K562 (cell line): ENCODE measurements around the gene RAE1. TPM values are rescaled to one million over a fixed set of nuclear protein-coding genes. Genes with fewer than 3 reads are reported as not detected.

Source experiments
- ARHGAP35 ChIP-seq: fragments of 450-650 bp; IDR thresholded peaks from 2 replicates; pipeline ENCODE4 v1.6.1; 2018; ENCODE audit not compliant: partially characterized antibody
- BHLHE40 ChIP-seq: IDR thresholded peaks from 2 replicates; pipeline ENCODE4 v1.6.1; 2011; ENCODE audit warnings: low read length, improper control_type of control experiment
- BRF1 ChIP-seq: IDR thresholded peaks from 3 replicates; pipeline ENCODE4 v1.6.1; 2011; ENCODE audit warnings: borderline replicate concordance, mild to moderate bottlenecking; ENCODE audit not compliant: insufficient read length; ENCODE audit errors: extremely low read depth
- EZH2 ChIP-seq: IDR thresholded peaks from 2 replicates; pipeline ENCODE4 v1.6.1; 2012; ENCODE audit warnings: low read depth, mild to moderate bottlenecking, inconsistent platforms, low read length, borderline replicate concordance
- GATA2 ChIP-seq: sonication (generic); formaldehyde crosslinking; IDR thresholded peaks from 2 replicates; pipeline ENCODE4 v1.4.0; 2020; ENCODE audit warnings: mild to moderate bottlenecking, missing genetic modification reagents
- KLF6 ChIP-seq: fragments of 250-450 bp; sonication (Bioruptor Pico); IDR thresholded peaks from 2 replicates; pipeline ENCODE4 v1.4.0; 2020; ENCODE audit warnings: mild to moderate bottlenecking, moderate library complexity, borderline replicate concordance
- MCM3 ChIP-seq: fragments of 450-650 bp; IDR thresholded peaks from 2 replicates; pipeline ENCODE4 v1.6.1; 2016
- MIER1 ChIP-seq: fragments of 450-650 bp; IDR thresholded peaks from 2 replicates; pipeline ENCODE4 v1.6.1; 2016; ENCODE audit warnings: antibody characterized with exemption, mild to moderate bottlenecking, low read depth
- MTF1 ChIP-seq: fragments of 250-450 bp; sonication (Bioruptor Pico); IDR thresholded peaks from 2 replicates; pipeline ENCODE4 v1.9.0; 2021; ENCODE audit warnings: moderate library complexity, mild to moderate bottlenecking, inconsistent platforms, borderline replicate concordance
- MXI1 ChIP-seq: IDR thresholded peaks from 2 replicates; pipeline ENCODE4 v1.6.1; 2011; ENCODE audit warnings: low read depth, mild to moderate bottlenecking, improper control_type of control experiment, low read length
- NFYB ChIP-seq: IDR thresholded peaks from 2 replicates; pipeline ENCODE4 v1.6.1; 2011; ENCODE audit warnings: mild to moderate bottlenecking, moderate library complexity; ENCODE audit not compliant: insufficient read length; ENCODE audit errors: extremely low read depth
- NR3C1 ChIP-seq: sonication (generic); formaldehyde crosslinking; IDR thresholded peaks from 2 replicates; pipeline ENCODE4 v1.8.1; 2022; ENCODE audit warnings: missing genetic modification reagents
- NRF1 ChIP-seq, 2 experiments: fragments of 450-650 bp; IDR thresholded peaks in 1 of 2; conservative IDR thresholded peaks in 1 of 2; 2 replicates each; pipeline ENCODE4 v1.6.1; 2014; ENCODE audit warnings: mild to moderate bottlenecking in 2 of 2
- POU5F1 ChIP-seq: fragments of 150-350 bp; IDR thresholded peaks from 2 replicates; pipeline ENCODE4 v1.6.1; 2014; ENCODE audit warnings: borderline replicate concordance, low read length, low read depth, mild to moderate bottlenecking; ENCODE audit not compliant: partially characterized antibody
- PYGO2 ChIP-seq: fragments of 450-650 bp; IDR thresholded peaks from 2 replicates; pipeline ENCODE4 v1.6.1; 2016; ENCODE audit warnings: mild to moderate bottlenecking, missing genetic modification characterization, moderate library complexity, missing compliant biosample characterization
- RNF2 ChIP-seq: sonication (generic); IDR thresholded peaks from 2 replicates; pipeline ENCODE4 v1.6.1; 2016
- SNAPC5 ChIP-seq: fragments of 250-450 bp; sonication (Bioruptor Pico); IDR thresholded peaks from 2 replicates; pipeline ENCODE4 v1.8.0; 2021; ENCODE audit warnings: moderate library complexity, mild to moderate bottlenecking, inconsistent platforms
- SREBF2 ChIP-seq: sonication (generic); formaldehyde crosslinking; IDR thresholded peaks from 2 replicates; pipeline ENCODE4 v1.4.0; 2020; ENCODE audit warnings: mild to moderate bottlenecking, missing genetic modification reagents
- SRSF7 ChIP-seq: fragments of 200-400 bp; formaldehyde crosslinking; optimal IDR thresholded peaks from 2 replicates; pipeline ENCODE3; 2017; ENCODE audit warnings: mild to moderate bottlenecking, low read depth, low read length
- TAF7 ChIP-seq: fragments of 450-650 bp; IDR thresholded peaks from 2 replicates; pipeline ENCODE4 v1.6.1; 2016; ENCODE audit warnings: missing genetic modification characterization, missing compliant biosample characterization
- THAP12 ChIP-seq: fragments of 250-450 bp; sonication (Bioruptor Pico); IDR thresholded peaks from 2 replicates; pipeline ENCODE4 v1.9.0; 2021; ENCODE audit warnings: mild to moderate bottlenecking, inconsistent platforms
- ZEB2 ChIP-seq: fragments of 450-650 bp; IDR thresholded peaks from 2 replicates; pipeline ENCODE4 v1.6.1; 2016
- ZNF175 ChIP-seq: fragments of 200-800 bp; sonication (Bioruptor generic); IDR thresholded peaks from 2 replicates; pipeline ENCODE4 v1.6.1; 2016; ENCODE audit warnings: low read depth, mild to moderate bottlenecking, missing genetic modification characterization, missing compliant biosample characterization
- ZNF263 ChIP-seq: sonication (generic); formaldehyde crosslinking; IDR thresholded peaks from 2 replicates; pipeline ENCODE4 v1.8.0; 2022; ENCODE audit warnings: mild to moderate bottlenecking, missing genetic modification reagents, borderline replicate concordance
- ZNF408 ChIP-seq: fragments of 250-450 bp; sonication (Bioruptor Pico); IDR thresholded peaks from 2 replicates; pipeline ENCODE4 v1.4.0; 2020; ENCODE audit warnings: low read depth, mild to moderate bottlenecking, moderate library complexity
- ZNF586 ChIP-seq: fragments of 450-650 bp; formaldehyde crosslinking; conservative IDR thresholded peaks from 2 replicates; pipeline ENCODE4 v1.4.0; 2020; ENCODE audit warnings: mild to moderate bottlenecking, moderate library complexity
- ZNF655 ChIP-seq: fragments of 250-450 bp; sonication (Bioruptor Pico); IDR thresholded peaks from 2 replicates; pipeline ENCODE4 v1.5.0; 2021
- ZNF77 ChIP-seq: fragments of 250-450 bp; sonication (Bioruptor Pico); IDR thresholded peaks from 2 replicates; pipeline ENCODE4 v1.5.0; 2020
- polyA plus RNA-seq, 8 experiments: library from polyadenylated mRNA; depleted of rRNA in 4 of 8; stranded (reverse) in 5 of 8; unstranded in 3 of 8; fragments of >200 nt; fragmentation: Nextera tagmentation in 2 of 8; fragmentation: Illumina TruSeq in 1 of 8; extraction: Ambion mirVana in 2 of 8; extraction: Trizol in 1 of 8; gene quantifications; 2 replicates each; pipeline versions ENCODE4 v1.2.1 to v1.2.3, GENCODE V29; 2011 to 2014; ENCODE audit warnings: inconsistent platforms in 1 of 8, missing spikeins in 1 of 8
- total RNA-seq, 7 experiments: library from RNA; depleted of rRNA in 6 of 7; stranded (reverse); fragments of >200 nt in 6 of 7; fragmentation: Illumina TruSeq in 2 of 7; extraction: Trizol in 2 of 7; gene quantifications; 2 replicates each; pipeline versions ENCODE4 v1.2.1 to v1.2.3, GENCODE V29; 2011 to 2021; ENCODE audit warnings: low replicate concordance in 1 of 7

Gene RAE1
- total and polyA plus RNA-seq, 9 of the 15 experiments (the other 6 are each of a cell fraction or from before 2014, with no cell fraction given), result 33.7 to 248 (median 77.7) TPM

GRCh38 chr20:57414867-57415592, 64.0 kb downstream of the RAE1 start (continued):
- TF ChIP-seq ZNF655 (CRISPR knock-in tag) (no peak), NRF1 (conservative IDR thresholded peaks at IDR 0.05 in 1 of 2, IDR thresholded peaks at IDR 0.05 in 1 of 2) (no peak), MIER1 (0 out of 2 replicates have a peak, but pooled peaks have one; percentile 45), NFYB (no peak), SRSF7 (no peak), SREBF2 (no peak), PYGO2 (tag) (no peak), ZNF408 (no peak), ZNF263 (CRISPR knock-in tag) (peak; percentile 70), KLF6 (CRISPR knock-in tag) (no peak), EZH2 (no peak), SNAPC5 (CRISPR knock-in tag) (no peak), ARHGAP35 (no peak), ZEB2 (no peak), ZNF77 (no peak), MCM3 (no peak), TAF7 (tag) (no peak), ZNF175 (no peak), RNF2 (no peak), BRF1 (no peak), GATA2 (CRISPR knock-in tag) (no peak), MTF1 (no peak), MXI1 (no peak), ZNF586 (CRISPR knock-in tag) (no peak), NR3C1 (CRISPR knock-in tag) (no peak), POU5F1 (no peak), THAP12 (CRISPR knock-in tag) (no peak), BHLHE40 (no peak)
